Measurements from ENCODE around the gene PCYT1A. TPM values are rescaled to one million over a fixed set of nuclear protein-coding genes. Genes with fewer than 3 reads are reported as not detected.
A peak's percentile ranks its signal among the peaks of the same experiment; 100 is the strongest.

PCYT1A gene
- total and polyA plus RNA-seq, 2 donors (not counting 3 experiments of a cell fraction or from before 2014, with no cell fraction given), result 50.3 to 65.5 TPM

GRCh38 chr3:196268284-196269163, 19.0 kb downstream of the PCYT1A start:
- dilution Hi-C loops (cut with MboI; ENCODE audit: extremely low pct_ligation_motif_present, low sequenced_read_pairs), result no loop called here
- ChIA-PET POLR2A (no interaction called here), CTCF (no interaction called here)
- intact Hi-C loops (cut with micrococcal nuclease), result no loop called here
- Histone ChIP-seq H3K9me1 (replicated peaks; ENCODE audit: control insufficient read depth, extremely low read depth, insufficient read depth, low read length) (no peaks in the 10 kb centered on the region), H2AFZ (ENCODE audit: low read depth, low read length) (no peak overlapping the region), H3K4me3 (replicated peaks in 1 of 3; ENCODE audit: insufficient read depth in 1 of 3, low read depth in 1 of 3, low read length in 3 of 3) (no peak overlapping the region), H3K27me3 (ENCODE audit: control insufficient read depth in 2 of 2, insufficient read depth in 2 of 2, low read length in 2 of 2) (no peaks in the 10 kb centered on the region), H3K4me2 (ENCODE audit: insufficient read depth, low read length) (no peak overlapping the region), H3K4me1 (ENCODE audit: control insufficient read depth, extremely low read depth, insufficient read depth, low read length) (no peaks in the 10 kb centered on the region), H3K9me3 (replicated peaks; ENCODE audit: control insufficient read depth, insufficient read depth, low read length) (no peaks in the 10 kb centered on the region), H3K79me2 (ENCODE audit: control insufficient read depth, insufficient read depth, low read length) (peaks cover 15% of the 10 kb centered on the region), H3K9ac (replicated peaks; ENCODE audit: extremely low read depth, insufficient read depth, low read length) (no peak overlapping the region), H4K20me1 (replicated peaks; ENCODE audit: control insufficient read depth, extremely low read depth, insufficient read depth, low read length) (no peaks in the 10 kb centered on the region), H3K36me3 (ENCODE audit: control insufficient read depth in 2 of 2, extremely low read depth in 1 of 2, insufficient read depth in 2 of 2, low read length in 2 of 2) (peaks cover 4 to 10% of the 10 kb centered on the region in 2 experiments), H3K27ac (ENCODE audit: insufficient read depth, low read depth, low read length) (no peak overlapping the region)
- FAIRE-seq, result peak; percentile 67
- no peak for TF ChIP-seq FOS (IDR thresholded peaks at IDR 0.05; ENCODE audit: borderline replicate concordance, insufficient read depth, low read length)
- TF ChIP-seq GATA2 (IDR thresholded peaks at IDR 0.05; ENCODE audit: insufficient read depth, insufficient read length, low read depth, low read length), result no peak
- no peak for TF ChIP-seq MYC (IDR thresholded peaks at IDR 0.05; ENCODE audit: low read depth, low read length)
- no peak for TF ChIP-seq POLR2A (IDR thresholded peaks at IDR 0.05; ENCODE audit: low read depth, low read length)
- no peak for DNase-seq (ENCODE audit: low read depth, low spot score)
- BruUV-seq (replicated peaks), result no TSS peak

- no peaks in the 10 kb centered on the region for H3K9me3 ChIP-seq (replicated peaks; ENCODE audit: control insufficient read depth, insufficient read depth, low read length)
- H3K27me3 ChIP-seq (ENCODE audit: control insufficient read depth in 2 of 2, insufficient read depth in 2 of 2, low read length in 2 of 2), result no peaks in the 10 kb centered on the region
- no peak overlapping the region for H3K4me2 ChIP-seq (ENCODE audit: insufficient read depth, low read length)
- no peak overlapping the region for H3K4me3 ChIP-seq (replicated peaks in 1 of 3; ENCODE audit: insufficient read depth in 1 of 3, low read depth in 1 of 3, low read length in 3 of 3)
- FAIRE-seq (no peak), DNase-seq (ENCODE audit: low read depth, low spot score) (no peak)
- no peak overlapping the region for H3K9ac ChIP-seq (replicated peaks; ENCODE audit: extremely low read depth, insufficient read depth, low read length)
- intact Hi-C loops (cut with micrococcal nuclease), result no loop called here
- dilution Hi-C loops (cut with MboI; ENCODE audit: extremely low pct_ligation_motif_present, low sequenced_read_pairs), result no loop called here
- BruUV-seq (replicated peaks), result no TSS peak
- peaks cover 19% of the 10 kb centered on the region for H3K79me2 ChIP-seq (ENCODE audit: control insufficient read depth, insufficient read depth, low read length)
- H2AFZ ChIP-seq (ENCODE audit: low read depth, low read length), result no peak overlapping the region
- H3K9me1 ChIP-seq (replicated peaks; ENCODE audit: control insufficient read depth, extremely low read depth, insufficient read depth, low read length), result no peaks in the 10 kb centered on the region
- ChIA-PET POLR2A (no interaction called here), CTCF (interaction anchor here (1.4 to 1.8 kb wide), 2 partner anchors 9 to 10 kb away, joined by 3 to 7 read pairs; no protein-coding TSS in a partner anchor)
- H4K20me1 ChIP-seq (replicated peaks; ENCODE audit: control insufficient read depth, extremely low read depth, insufficient read depth, low read length), result no peaks in the 10 kb centered on the region
- H3K4me1 ChIP-seq (ENCODE audit: control insufficient read depth, extremely low read depth, insufficient read depth, low read length), result no peaks in the 10 kb centered on the region
- peaks cover 4% of the 10 kb centered on the region in 2 experiments for H3K36me3 ChIP-seq (ENCODE audit: control insufficient read depth in 2 of 2, extremely low read depth in 1 of 2, insufficient read depth in 2 of 2, low read length in 2 of 2)
- no peak overlapping the region for H3K27ac ChIP-seq (ENCODE audit: insufficient read depth, low read depth, low read length)
- TF ChIP-seq MYC (IDR thresholded peaks at IDR 0.05; ENCODE audit: low read depth, low read length) (no peak), MAX (IDR thresholded peaks at IDR 0.05; ENCODE audit: insufficient read depth, insufficient read length) (no peak), EZH2 (IDR thresholded peaks at IDR 0.05; ENCODE audit: borderline replicate concordance, low read depth, low read length, severe bottlenecking) (no peak), FOS (IDR thresholded peaks at IDR 0.05; ENCODE audit: borderline replicate concordance, insufficient read depth, low read length) (no peak), GATA2 (IDR thresholded peaks at IDR 0.05; ENCODE audit: insufficient read depth, insufficient read length, low read depth, low read length) (no peak), JUN (IDR thresholded peaks at IDR 0.05; ENCODE audit: borderline replicate concordance, insufficient read depth, insufficient read length, low read depth) (no peak), CTCF (IDR thresholded peaks at IDR 0.05; ENCODE audit: extremely low read depth in 1 of 2, insufficient read depth in 1 of 2, low read depth in 1 of 2, low read length in 2 of 2) (no peak), POLR2AphosphoS5 (IDR thresholded peaks at IDR 0.05; ENCODE audit: insufficient read depth, low read depth, low read length) (no peak), POLR2A (IDR thresholded peaks at IDR 0.05; ENCODE audit: low read depth, low read length) (no peak)
These were observed 23.7 kb downstream of the PCYT1A start for GRCh38 chr3:196263819-196264218.
